SK-N-SH (cell line): Measurements from ENCODE around the gene ANTKMT.

Experiments used
- EZH2phosphoT487 ChIP-seq: fragments of 200-600 bp; sonication (generic); IDR thresholded peaks from 2 replicates; pipeline ENCODE4 v1.6.1; 2017; ENCODE audit warnings: low read depth, mixed run types, mild to moderate bottlenecking, antibody characterized with exemption, moderate library complexity, borderline replicate concordance
- JUND ChIP-seq: IDR thresholded peaks from 2 replicates; pipeline ENCODE4 v1.4.0; 2012
- TF ChIP-seq, protein P1 (sequence below): IDR thresholded peaks from 2 replicates; pipeline ENCODE4 v1.6.1; 2012; ENCODE audit warnings: mild to moderate bottlenecking, low read depth, low read length, moderate library complexity

DNA sequence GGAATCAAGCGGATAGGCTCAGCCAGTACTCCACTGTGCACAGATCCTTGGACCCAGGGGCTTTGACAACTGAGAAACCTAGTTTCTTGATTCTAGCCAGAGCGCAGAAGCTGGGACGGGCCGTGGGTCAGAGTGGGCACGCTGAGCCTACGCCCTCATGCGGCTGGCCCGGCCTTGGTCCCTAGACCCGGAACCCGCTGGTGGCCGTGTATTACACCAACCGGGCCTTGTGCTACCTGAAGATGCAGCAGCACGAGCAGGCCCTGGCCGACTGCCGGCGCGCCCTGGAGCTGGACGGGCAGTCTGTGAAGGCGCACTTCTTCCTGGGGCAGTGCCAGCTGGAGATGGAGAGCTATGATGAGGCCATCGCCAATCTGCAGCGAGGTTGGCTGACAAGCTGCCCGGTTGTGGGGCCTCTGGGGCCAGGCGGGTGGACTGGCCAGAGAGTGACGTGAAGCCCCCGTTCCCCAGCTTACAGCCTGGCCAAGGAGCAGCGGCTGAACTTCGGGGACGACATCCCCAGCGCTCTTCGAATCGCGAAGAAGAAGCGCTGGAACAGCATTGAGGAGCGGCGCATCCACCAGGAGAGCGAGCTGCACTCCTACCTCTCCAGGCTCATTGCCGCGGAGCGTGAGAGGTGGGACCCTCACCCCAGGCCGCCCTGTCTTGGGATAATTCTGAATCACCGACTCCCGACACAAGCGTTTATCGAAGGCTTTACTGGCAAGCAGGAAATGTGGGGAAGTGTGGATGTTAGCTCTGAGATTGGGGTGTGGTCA, 39.8 kb upstream of the ANTKMT start:
- TF ChIP-seq JUND (no peak), EZH2phosphoT487 (no peak)
- TF ChIP-seq, protein P1, sequence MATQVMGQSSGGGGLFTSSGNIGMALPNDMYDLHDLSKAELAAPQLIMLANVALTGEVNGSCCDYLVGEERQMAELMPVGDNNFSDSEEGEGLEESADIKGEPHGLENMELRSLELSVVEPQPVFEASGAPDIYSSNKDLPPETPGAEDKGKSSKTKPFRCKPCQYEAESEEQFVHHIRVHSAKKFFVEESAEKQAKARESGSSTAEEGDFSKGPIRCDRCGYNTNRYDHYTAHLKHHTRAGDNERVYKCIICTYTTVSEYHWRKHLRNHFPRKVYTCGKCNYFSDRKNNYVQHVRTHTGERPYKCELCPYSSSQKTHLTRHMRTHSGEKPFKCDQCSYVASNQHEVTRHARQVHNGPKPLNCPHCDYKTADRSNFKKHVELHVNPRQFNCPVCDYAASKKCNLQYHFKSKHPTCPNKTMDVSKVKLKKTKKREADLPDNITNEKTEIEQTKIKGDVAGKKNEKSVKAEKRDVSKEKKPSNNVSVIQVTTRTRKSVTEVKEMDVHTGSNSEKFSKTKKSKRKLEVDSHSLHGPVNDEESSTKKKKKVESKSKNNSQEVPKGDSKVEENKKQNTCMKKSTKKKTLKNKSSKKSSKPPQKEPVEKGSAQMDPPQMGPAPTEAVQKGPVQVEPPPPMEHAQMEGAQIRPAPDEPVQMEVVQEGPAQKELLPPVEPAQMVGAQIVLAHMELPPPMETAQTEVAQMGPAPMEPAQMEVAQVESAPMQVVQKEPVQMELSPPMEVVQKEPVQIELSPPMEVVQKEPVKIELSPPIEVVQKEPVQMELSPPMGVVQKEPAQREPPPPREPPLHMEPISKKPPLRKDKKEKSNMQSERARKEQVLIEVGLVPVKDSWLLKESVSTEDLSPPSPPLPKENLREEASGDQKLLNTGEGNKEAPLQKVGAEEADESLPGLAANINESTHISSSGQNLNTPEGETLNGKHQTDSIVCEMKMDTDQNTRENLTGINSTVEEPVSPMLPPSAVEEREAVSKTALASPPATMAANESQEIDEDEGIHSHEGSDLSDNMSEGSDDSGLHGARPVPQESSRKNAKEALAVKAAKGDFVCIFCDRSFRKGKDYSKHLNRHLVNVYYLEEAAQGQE, result no peak
